DOHH2 (cell line): ENCODE results near the gene KCNV2.

Source experiments
- H3F3A ChIP-seq: fragments of 200-600 bp; sonication (generic), shearing (Covaris generic); 2 replicates; pipeline ENCODE4 v1.6.0; 2016; ENCODE audit warnings: antibody characterized with exemption, mild to moderate bottlenecking; ENCODE audit not compliant: control insufficient read depth, insufficient read depth
- H3K27ac ChIP-seq: fragments of 200-600 bp; sonication (generic); 2 replicates; pipeline ENCODE4 v1.5.1; 2014; ENCODE audit warnings: low read depth, mild to moderate bottlenecking, low read length, moderate library complexity
- H3K27me3 ChIP-seq: fragments of 200-600 bp; sonication (generic); 2 replicates; pipeline ENCODE4 v1.6.1; 2014; ENCODE audit warnings: mild to moderate bottlenecking, low read length, mixed read lengths; ENCODE audit not compliant: control insufficient read depth
- H3K36me3 ChIP-seq: fragments of 200-600 bp; sonication (generic); 2 replicates; pipeline ENCODE4 v1.6.1; 2014; ENCODE audit warnings: mild to moderate bottlenecking, low read length, moderate library complexity, mixed read lengths; ENCODE audit not compliant: control insufficient read depth
- H3K4me1 ChIP-seq: fragments of 200-600 bp; sonication (generic); 2 replicates; pipeline ENCODE4 v1.6.1; 2014; ENCODE audit warnings: mild to moderate bottlenecking, low read length, mixed read lengths; ENCODE audit not compliant: control insufficient read depth
- H3K4me2 ChIP-seq: fragments of 200-600 bp; sonication (generic); 2 replicates; pipeline ENCODE4 v1.6.0; 2014; ENCODE audit warnings: mild to moderate bottlenecking, low read length, moderate library complexity
- H3K4me3 ChIP-seq: fragments of 200-600 bp; sonication (generic); 2 replicates; pipeline ENCODE4 v1.5.1; 2014; ENCODE audit warnings: mild to moderate bottlenecking, low read length, mixed read lengths
- H3K79me2 ChIP-seq: fragments of 200-600 bp; sonication (generic); 2 replicates; pipeline ENCODE4 v1.6.1; 2014; ENCODE audit warnings: mild to moderate bottlenecking, low read length, mixed read lengths; ENCODE audit not compliant: control insufficient read depth
- H3K9me2 ChIP-seq: fragments of 200-600 bp; sonication (generic); replicated peaks from 2 replicates; pipeline ENCODE4 v1.6.1; 2014; ENCODE audit warnings: mild to moderate bottlenecking, low read length, mixed read lengths; ENCODE audit not compliant: control insufficient read depth
- H3K9me3 ChIP-seq: fragments of 200-600 bp; sonication (generic); 2 replicates; pipeline ENCODE4 v1.6.1; 2014; ENCODE audit warnings: antibody characterized with exemption, low read length, mixed read lengths; ENCODE audit not compliant: control insufficient read depth, insufficient read depth
- H4K20me1 ChIP-seq: fragments of 200-600 bp; sonication (generic); 2 replicates; pipeline ENCODE4 v1.6.0; 2014; ENCODE audit warnings: low read depth, mild to moderate bottlenecking, antibody characterized with exemption, low read length, moderate library complexity; ENCODE audit not compliant: control insufficient read depth, insufficient read depth
- CTCF ChIP-seq: fragments of 200-600 bp; sonication (generic); IDR thresholded peaks from one replicate; pipeline ENCODE4 v1.5.1; 2014; ENCODE audit warnings: antibody characterized with exemption, mild to moderate bottlenecking, low read depth, low read length; ENCODE audit not compliant: poor library complexity, severe bottlenecking
- EZH2phosphoT487 ChIP-seq: fragments of 200-600 bp; sonication (generic); IDR thresholded peaks from 2 replicates; pipeline ENCODE4 v1.6.1; 2017; ENCODE audit warnings: borderline replicate concordance, mild to moderate bottlenecking, antibody characterized with exemption, low read length, moderate library complexity, mixed read lengths

The KCNV2 gene

GRCh38 chr9:2720179-2720654 lies 2.9 kb downstream of the KCNV2 start:
- Histone ChIP-seq H3F3A (no peaks in the 10 kb centered on the region), H3K4me1 (no peaks in the 10 kb centered on the region), H3K27me3 (no peaks in the 10 kb centered on the region), H3K36me3 (peaks cover 2% of the 10 kb centered on the region), H3K9me3 (no peaks in the 10 kb centered on the region), H3K9me2 (no peaks in the 10 kb centered on the region), H3K4me2 (no peak overlapping the region), H3K79me2 (no peaks in the 10 kb centered on the region), H3K4me3 (no peak overlapping the region), H4K20me1 (no peaks in the 10 kb centered on the region), H3K27ac (no peak overlapping the region)
- TF ChIP-seq EZH2phosphoT487, result no peak
- no peak for TF ChIP-seq CTCF

DNA sequence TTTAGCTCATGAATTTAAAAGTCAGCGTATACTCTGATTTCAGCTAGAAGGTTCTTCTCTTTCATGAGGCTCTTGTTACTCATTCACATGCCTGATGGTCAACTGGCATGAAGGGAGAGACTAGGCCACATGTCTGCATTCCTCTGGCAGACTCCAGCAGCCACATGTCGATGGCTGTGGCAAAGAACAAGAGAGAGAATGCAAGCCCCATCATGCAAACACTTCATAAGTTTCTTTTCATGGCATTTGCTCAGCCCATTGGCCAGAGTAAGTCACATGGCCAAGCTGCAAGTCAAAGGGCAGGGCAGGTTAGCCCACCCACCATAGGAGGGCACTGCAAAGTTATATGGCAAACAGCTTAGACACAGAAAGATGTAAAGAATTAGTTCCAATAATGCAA lies 5.4 kb downstream of the KCNV2 start:
- H3K36me3 ChIP-seq, result peaks cover 2% of the 10 kb centered on the region
- H3K4me2 ChIP-seq, result no peak overlapping the region
- no peak for TF ChIP-seq EZH2phosphoT487
- TF ChIP-seq CTCF, result no peak
- no peaks in the 10 kb centered on the region for H3K27me3 ChIP-seq
- H3K27ac ChIP-seq, result no peak overlapping the region
- no peaks in the 10 kb centered on the region for H3K79me2 ChIP-seq
- H3K4me3 ChIP-seq, result no peak overlapping the region
- H4K20me1 ChIP-seq, result no peaks in the 10 kb centered on the region
- no peaks in the 10 kb centered on the region for H3K9me3 ChIP-seq
- H3F3A ChIP-seq, result no peaks in the 10 kb centered on the region
- H3K4me1 ChIP-seq, result peaks cover 1% of the 10 kb centered on the region
- no peaks in the 10 kb centered on the region for H3K9me2 ChIP-seq

GRCh38 chr9:2723376-2724065 lies 6.2 kb downstream of the KCNV2 start:
- Histone ChIP-seq H3F3A (no peaks in the 10 kb centered on the region), H3K36me3 (peaks cover 2% of the 10 kb centered on the region), H3K27ac (no peak overlapping the region), H3K27me3 (no peaks in the 10 kb centered on the region), H3K4me1 (peaks cover 10% of the 10 kb centered on the region), H4K20me1 (no peaks in the 10 kb centered on the region), H3K4me3 (no peak overlapping the region), H3K79me2 (no peaks in the 10 kb centered on the region), H3K4me2 (no peak overlapping the region), H3K9me2 (no peaks in the 10 kb centered on the region), H3K9me3 (no peaks in the 10 kb centered on the region)
- TF ChIP-seq CTCF, result no peak
- no peak for TF ChIP-seq EZH2phosphoT487

DNA sequence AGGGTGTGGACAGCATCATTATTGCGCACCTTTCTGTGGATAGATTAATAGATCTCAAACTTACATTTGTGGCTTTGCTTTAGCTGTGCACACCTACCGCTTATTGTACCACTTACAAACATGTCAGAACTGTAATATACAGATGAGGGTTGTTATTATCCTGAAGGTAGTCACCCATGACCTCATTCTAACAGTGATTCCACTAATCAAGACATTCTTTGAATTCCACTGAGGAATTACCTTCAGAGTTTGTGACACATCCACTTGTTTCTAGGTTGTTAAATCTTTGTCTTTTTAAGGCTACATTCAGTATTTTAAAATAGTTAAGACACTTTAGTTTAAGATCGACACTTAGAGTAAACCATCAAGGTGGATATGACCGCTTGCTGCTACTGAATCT lies 7.8 kb downstream of the KCNV2 start:
- H3F3A ChIP-seq, result no peaks in the 10 kb centered on the region
- no peaks in the 10 kb centered on the region for H3K9me3 ChIP-seq
- no peaks in the 10 kb centered on the region for H3K36me3 ChIP-seq
- H3K4me3 ChIP-seq, result no peak overlapping the region
- H3K9me2 ChIP-seq, result no peaks in the 10 kb centered on the region
- peaks cover 10% of the 10 kb centered on the region for H3K4me1 ChIP-seq
- H4K20me1 ChIP-seq, result no peaks in the 10 kb centered on the region
- H3K27me3 ChIP-seq, result no peaks in the 10 kb centered on the region
- H3K4me2 ChIP-seq, result no peak overlapping the region
- TF ChIP-seq CTCF (no peak), EZH2phosphoT487 (no peak)
- H3K27ac ChIP-seq, result no peak overlapping the region
- no peaks in the 10 kb centered on the region for H3K79me2 ChIP-seq
